ENCODE measurements around the gene ARID3A.

- TF ChIP-seq CTCF (IDR thresholded peaks at IDR 0.05; ENCODE audit: extremely low read depth in 1 of 2, insufficient read depth in 1 of 2, low read depth in 1 of 2, low read length in 2 of 2) = no peak
- no peak for TF ChIP-seq POLR2AphosphoS5 (IDR thresholded peaks at IDR 0.05; ENCODE audit: insufficient read depth, low read depth, low read length)
- TF ChIP-seq POLR2A (IDR thresholded peaks at IDR 0.05; ENCODE audit: low read depth, low read length) = no peak
- no peak for TF ChIP-seq FOS (IDR thresholded peaks at IDR 0.05; ENCODE audit: borderline replicate concordance, insufficient read depth, low read length)
Measured at GRCh38 chr19:937259-937694, 11.4 kb downstream of the ARID3A start.
